Fibroblast of mammary gland (primary cell): ENCODE results near the gene STAT5B.

Source experiments
- DNase-seq: peaks from one replicate; pipeline ENCODE4 v3.0.0-alpha.2; 2010; ENCODE audit warnings: low read depth
- H3K4me3 ChIP-seq: 2 replicates; pipeline ENCODE4 v1.5.1; 2011; ENCODE audit warnings: low read depth, mild to moderate bottlenecking, low read length, moderate library complexity; ENCODE audit not compliant: control insufficient read depth
- CTCF ChIP-seq: conservative IDR thresholded peaks from 2 replicates; pipeline ENCODE4 v1.5.1; 2011; ENCODE audit warnings: low read depth, low read length, inconsistent platforms; ENCODE audit not compliant: control insufficient read depth, insufficient read depth

STAT5B gene

DNA sequence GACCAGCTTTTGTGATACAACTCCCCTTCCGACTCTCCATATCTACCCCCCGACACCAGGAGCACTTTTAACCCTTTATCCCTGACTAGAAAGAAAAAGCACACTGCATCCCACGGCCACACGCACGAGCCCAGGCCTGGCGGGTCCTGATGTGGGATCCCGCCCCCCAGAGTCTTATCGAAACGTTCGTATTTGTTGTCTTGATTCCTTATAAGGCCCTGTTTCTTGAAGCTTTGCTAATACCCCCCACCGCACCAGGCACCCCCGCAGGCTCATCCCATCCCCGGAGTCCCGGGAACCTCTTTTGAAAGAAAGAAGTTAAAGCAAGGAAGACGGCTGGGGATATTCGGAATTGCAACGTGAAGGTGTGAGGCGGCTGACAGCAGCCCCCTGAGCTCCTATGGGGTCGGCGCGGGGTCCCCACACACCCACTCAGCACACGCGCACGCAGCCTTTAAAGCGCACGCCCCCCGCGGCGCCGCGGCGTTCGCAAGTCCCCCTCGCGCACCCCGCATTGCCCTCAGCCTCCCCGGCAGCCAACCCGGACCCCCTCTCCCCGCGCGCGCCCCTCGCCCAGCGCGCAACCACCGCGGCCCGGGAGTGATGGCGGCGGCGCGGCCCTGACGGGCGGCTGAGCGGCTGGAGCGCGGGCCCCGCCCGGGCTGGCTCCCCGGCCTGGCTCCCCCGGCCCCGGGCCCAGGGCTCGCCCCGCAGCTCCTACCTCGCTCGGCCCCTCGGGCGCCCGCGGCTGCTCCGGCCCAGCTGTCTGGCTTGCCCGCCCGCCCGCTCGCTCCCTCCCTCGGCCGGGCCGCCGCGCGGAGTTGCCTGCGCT, 448 bp downstream of the STAT5B start:
- no peak for TF ChIP-seq CTCF
- no peak for DNase-seq
- peak overlapping the region; percentile 69 for H3K4me3 ChIP-seq

DNA sequence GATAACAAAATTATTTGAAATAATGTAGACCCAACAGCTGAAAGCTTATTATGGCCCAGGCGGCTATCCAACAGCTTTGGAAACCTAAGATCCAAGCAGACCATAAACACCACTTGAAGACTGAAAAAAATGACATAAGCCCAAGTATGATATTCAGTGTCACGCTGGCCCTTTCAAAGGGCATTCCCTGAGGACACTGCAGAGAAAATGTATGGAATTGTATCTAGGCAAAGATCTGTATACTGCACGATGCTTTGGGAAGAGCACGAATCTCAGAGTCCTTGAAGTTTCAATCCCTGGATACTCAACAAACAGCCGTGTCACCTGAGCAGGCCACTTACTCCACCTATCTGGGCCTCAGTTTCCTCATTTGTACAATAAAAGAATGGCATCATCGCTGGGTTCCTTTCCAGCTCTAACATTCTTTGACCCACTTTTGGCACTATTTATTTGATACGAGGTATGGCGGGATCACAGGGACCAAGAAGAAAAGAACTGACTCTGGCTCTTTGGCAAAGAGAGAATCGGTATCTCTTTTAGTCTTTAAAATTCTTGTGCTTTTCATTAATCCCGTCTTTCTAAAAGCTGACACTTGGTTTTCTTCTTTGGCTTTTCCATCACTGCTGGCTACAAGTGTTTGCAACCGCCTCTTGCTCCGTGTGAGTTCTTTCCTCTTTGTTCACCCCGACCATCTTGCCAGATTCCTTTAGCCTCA, 1.2 kb downstream of the STAT5B start:
- no peak for TF ChIP-seq CTCF

DNA sequence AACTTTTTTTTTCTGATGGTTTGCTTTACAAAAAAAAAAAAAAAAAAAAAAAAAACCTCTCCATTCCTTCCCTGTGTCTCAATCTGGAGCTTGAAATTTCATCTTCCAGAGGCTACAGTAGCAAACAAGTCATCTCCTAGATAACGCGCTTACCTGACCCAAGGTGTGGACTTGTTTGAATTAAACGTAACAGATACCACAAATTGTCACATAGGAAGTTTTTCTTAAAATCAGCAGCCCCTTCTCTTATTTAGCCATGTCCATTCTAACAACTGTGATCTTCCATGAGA, 2.0 kb downstream of the STAT5B start:
- no peak for TF ChIP-seq CTCF
- no peak for DNase-seq
- no peak overlapping the region for H3K4me3 ChIP-seq

More for the DNA sequence above, 1.2 kb downstream of the STAT5B start:
- peak; percentile 19 for DNase-seq
- H3K4me3 ChIP-seq = peak overlapping the region; percentile 69

- no peak overlapping the region for H3K4me3 ChIP-seq
- DNase-seq = no peak
- no peak for TF ChIP-seq CTCF
Measured at GRCh38 chr17:42273474-42274252, 2.5 kb downstream of the STAT5B start.

GRCh38 chr17:42272162-42272907, 3.9 kb downstream of the STAT5B start:
- no peak overlapping the region for H3K4me3 ChIP-seq
- TF ChIP-seq CTCF = no peak
- no peak for DNase-seq

- no peak overlapping the region for H3K4me3 ChIP-seq
- DNase-seq = no peak
Measured at GRCh38 chr17:42271779-42272035, 4.5 kb downstream of the STAT5B start.

More at GRCh38 chr17:42271779-42272035, 4.5 kb downstream of the STAT5B start:
- TF ChIP-seq CTCF = no peak
